ENCODE measurements around the gene TPCN2. TPM values are rescaled to one million over a fixed set of nuclear protein-coding genes. Genes with fewer than 3 reads are reported as not detected.

The TPCN2 gene
- total RNA-seq, 2 donors from 2014 or later = 14.5 to 21.1 TPM

DNA sequence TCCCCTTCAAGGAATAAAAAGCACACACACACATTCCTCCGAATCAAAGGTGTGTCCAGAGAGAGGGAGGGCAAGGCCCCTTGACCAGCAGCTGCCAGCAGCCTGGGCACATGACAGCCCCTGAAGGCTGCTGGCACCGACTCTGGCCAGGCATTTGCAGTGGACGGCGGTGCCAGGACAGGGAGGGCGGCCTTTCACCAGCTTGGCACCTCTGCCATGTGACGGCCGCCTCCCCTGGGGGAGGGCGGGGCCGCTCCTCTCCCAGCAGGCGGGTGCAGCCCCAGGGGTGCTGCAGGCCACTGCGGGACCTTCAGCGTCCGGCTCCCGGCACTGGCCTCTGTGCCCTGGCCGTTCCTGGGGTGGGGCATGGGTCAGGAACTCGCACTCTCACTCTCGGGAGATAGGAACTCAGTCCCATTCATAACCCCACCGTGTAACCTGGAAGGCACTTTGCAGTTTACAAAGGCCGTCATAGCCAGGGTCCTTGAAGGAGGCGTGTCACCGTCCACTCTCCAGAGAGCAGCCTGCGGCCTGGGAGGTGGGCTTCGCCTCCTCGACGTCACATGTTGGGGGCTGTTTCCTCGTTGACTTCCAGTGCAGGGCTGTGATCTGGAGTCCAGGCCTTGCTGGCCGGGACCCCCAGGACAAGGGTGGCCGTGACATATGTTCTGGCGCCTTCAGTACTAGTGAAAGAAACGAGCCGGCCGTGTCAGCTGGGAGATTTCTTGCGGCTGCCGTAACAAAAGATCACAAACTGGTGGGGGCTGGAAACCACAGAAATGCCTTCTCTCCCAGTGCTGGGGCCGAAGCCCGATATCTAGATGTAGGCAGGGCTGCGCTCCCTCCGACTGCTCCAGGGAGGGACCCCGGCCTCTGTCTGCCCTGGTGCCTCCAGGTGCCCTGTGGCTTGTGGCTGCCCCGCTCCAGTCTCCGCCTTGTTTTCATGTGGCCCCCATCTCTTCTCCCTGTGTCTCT, 67.1 kb downstream of the TPCN2 start:
- no peaks in the 10 kb centered on the region for H3K9me3 ChIP-seq
- H3K36me3 ChIP-seq = no peaks in the 10 kb centered on the region
- TF ChIP-seq, protein P1, sequence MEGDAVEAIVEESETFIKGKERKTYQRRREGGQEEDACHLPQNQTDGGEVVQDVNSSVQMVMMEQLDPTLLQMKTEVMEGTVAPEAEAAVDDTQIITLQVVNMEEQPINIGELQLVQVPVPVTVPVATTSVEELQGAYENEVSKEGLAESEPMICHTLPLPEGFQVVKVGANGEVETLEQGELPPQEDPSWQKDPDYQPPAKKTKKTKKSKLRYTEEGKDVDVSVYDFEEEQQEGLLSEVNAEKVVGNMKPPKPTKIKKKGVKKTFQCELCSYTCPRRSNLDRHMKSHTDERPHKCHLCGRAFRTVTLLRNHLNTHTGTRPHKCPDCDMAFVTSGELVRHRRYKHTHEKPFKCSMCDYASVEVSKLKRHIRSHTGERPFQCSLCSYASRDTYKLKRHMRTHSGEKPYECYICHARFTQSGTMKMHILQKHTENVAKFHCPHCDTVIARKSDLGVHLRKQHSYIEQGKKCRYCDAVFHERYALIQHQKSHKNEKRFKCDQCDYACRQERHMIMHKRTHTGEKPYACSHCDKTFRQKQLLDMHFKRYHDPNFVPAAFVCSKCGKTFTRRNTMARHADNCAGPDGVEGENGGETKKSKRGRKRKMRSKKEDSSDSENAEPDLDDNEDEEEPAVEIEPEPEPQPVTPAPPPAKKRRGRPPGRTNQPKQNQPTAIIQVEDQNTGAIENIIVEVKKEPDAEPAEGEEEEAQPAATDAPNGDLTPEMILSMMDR (IDR thresholded peaks at IDR 0.05) = no peak
- intact Hi-C loops (cut with DNase I) = no loop called here
- H3K4me3 ChIP-seq = no peak overlapping the region
- no peak overlapping the region for H3K9ac ChIP-seq (ENCODE audit: low read depth in 2 of 2, low read length in 2 of 2)
- no peak overlapping the region for H3K27ac ChIP-seq
- H3K27me3 ChIP-seq = no peaks in the 10 kb centered on the region
- no peaks in the 10 kb centered on the region for H3K4me1 ChIP-seq
- DNase-seq = no peak

DNA sequence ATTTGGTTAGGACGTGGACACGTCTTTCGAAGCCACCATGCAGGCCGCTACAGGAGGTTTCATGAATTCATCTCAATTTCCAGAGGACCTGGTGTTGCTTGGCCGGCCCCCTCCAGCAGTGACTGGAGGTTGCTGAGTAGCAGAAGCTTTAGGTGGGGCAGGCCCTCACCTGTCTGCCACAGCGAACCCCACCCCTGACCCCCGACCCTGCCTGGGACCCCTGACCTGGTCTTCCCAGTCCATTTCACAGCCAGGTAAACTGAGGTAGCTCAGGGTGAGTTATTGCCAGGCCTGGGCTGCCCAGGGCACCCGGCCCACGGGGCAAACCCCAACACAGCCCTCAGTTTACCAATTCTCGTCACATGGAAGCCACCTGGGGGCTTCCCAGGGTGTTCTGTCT, 67.9 kb downstream of the TPCN2 start:
- no peak overlapping the region for H3K27ac ChIP-seq
- H3K4me3 ChIP-seq = no peak overlapping the region
- H3K9ac ChIP-seq (ENCODE audit: low read depth in 2 of 2, low read length in 2 of 2) = no peak overlapping the region
- intact Hi-C loops (cut with DNase I) = no loop called here
- TF ChIP-seq, protein P1 (IDR thresholded peaks at IDR 0.05) = no peak
- no peaks in the 10 kb centered on the region for H3K27me3 ChIP-seq
- no peaks in the 10 kb centered on the region for H3K9me3 ChIP-seq
- H3K36me3 ChIP-seq = no peaks in the 10 kb centered on the region
- no peak for DNase-seq
- H3K4me1 ChIP-seq = no peaks in the 10 kb centered on the region

DNA sequence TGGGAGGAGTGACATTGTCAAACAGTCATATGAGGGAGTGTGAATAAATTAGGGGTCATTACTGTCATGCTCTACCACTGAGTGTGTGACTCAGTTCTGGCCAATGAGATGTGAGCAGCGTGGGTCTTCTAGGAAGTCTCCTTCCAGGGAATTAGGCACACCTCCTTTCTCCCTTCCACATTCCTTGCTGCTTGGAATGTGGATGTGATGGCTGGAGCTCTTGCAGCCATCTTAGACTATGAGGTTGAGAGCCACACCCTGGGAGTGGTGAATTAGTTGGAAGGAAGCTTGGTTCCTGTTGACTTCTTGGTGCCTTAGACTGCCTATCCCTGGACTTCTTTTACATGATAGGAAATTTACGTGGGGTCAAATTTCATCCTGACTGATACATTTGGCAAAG, 70.5 kb downstream of the TPCN2 start:
- no peak for DNase-seq
- Histone ChIP-seq H3K4me1 (peaks cover 9% of the 10 kb centered on the region), H3K27ac (no peak overlapping the region), H3K4me3 (no peak overlapping the region), H3K27me3 (no peaks in the 10 kb centered on the region), H3K36me3 (no peaks in the 10 kb centered on the region), H3K9ac (ENCODE audit: low read depth in 2 of 2, low read length in 2 of 2) (no peak overlapping the region), H3K9me3 (no peaks in the 10 kb centered on the region)
- intact Hi-C loops (cut with DNase I) = no loop called here
- TF ChIP-seq, protein P1 (IDR thresholded peaks at IDR 0.05) = no peak

- Histone ChIP-seq H3K9ac (ENCODE audit: low read depth in 2 of 2, low read length in 2 of 2) (no peak overlapping the region), H3K27me3 (no peaks in the 10 kb centered on the region), H3K9me3 (no peaks in the 10 kb centered on the region), H3K36me3 (no peaks in the 10 kb centered on the region), H3K4me1 (peaks cover 9% of the 10 kb centered on the region), H3K27ac (no peak overlapping the region), H3K4me3 (no peak overlapping the region)
- TF ChIP-seq, protein P1 (IDR thresholded peaks at IDR 0.05) = no peak
- no peak for DNase-seq
- intact Hi-C loops (cut with DNase I) = no loop called here
Observed at GRCh38 chr11:69120096-69120875, 71.6 kb downstream of the TPCN2 start.

DNA sequence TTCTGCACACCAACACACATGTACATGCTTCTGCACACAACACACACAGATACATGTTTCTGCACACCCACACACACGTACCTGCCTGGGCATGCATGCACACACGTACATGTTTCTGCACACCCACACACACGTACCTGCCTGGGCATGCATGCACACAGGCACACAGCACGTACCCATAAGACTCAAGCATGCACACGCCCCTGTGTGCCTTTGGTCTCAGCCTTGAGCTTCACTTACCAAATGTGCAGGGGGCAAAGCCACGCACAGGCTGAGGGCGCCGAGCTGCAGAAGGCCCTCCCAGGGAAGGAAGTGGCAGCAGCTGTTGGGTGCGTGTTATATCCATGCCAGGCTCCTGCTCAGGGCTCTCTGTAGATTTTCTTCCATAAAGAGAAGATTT, 72.3 kb downstream of the TPCN2 start:
- TF ChIP-seq, protein P1 (IDR thresholded peaks at IDR 0.05) = no peak
- H3K27ac ChIP-seq = no peak overlapping the region
- no peaks in the 10 kb centered on the region for H3K27me3 ChIP-seq
- H3K4me3 ChIP-seq = no peak overlapping the region
- DNase-seq = no peak
- peaks cover 9% of the 10 kb centered on the region for H3K4me1 ChIP-seq
- intact Hi-C loops (cut with DNase I) = no loop called here
- no peak overlapping the region for H3K9ac ChIP-seq (ENCODE audit: low read depth in 2 of 2, low read length in 2 of 2)
- no peaks in the 10 kb centered on the region for H3K36me3 ChIP-seq
- no peaks in the 10 kb centered on the region for H3K9me3 ChIP-seq

Measured in colonic mucosa (tissue), 4 donors.